Activated CD4-positive, alpha-beta T cell treated with anti-CD3 and anti-CD28 coated beads for 36 hours (primary cell): ENCODE results near the gene ESRRB. TPM values are rescaled to one million over a fixed set of nuclear protein-coding genes. Genes with fewer than 3 reads are reported as not detected.

Source experiments
- total RNA-seq, 2 experiments: library from RNA; stranded (reverse); gene quantifications; one replicate each; pipeline ENCODE4 v1.2.3, GENCODE V29; 2021

ESRRB gene
- total RNA-seq, 2 experiments from 2014 or later = 0.11 to 0.14 TPM

Other genes with a start within 250 kb of the ESRRB start
- gene GPATCH2L, start 224.2 kb upstream of the ESRRB start, total RNA-seq = 10 to 100 TPM; 43.0 to 47.2 TPM